SU-DHL-6 (cell line): ENCODE results near the gene UBR3.

Experiments used
- H2AFZ ChIP-seq: fragments of 200-600 bp; sonication (generic); 2 replicates; pipeline ENCODE4 v1.6.1; 2014; ENCODE audit warnings: low read depth, mild to moderate bottlenecking, moderate library complexity, mixed read lengths, antibody characterized with exemption, low read length; ENCODE audit not compliant: severe bottlenecking
- H3F3A ChIP-seq: fragments of 200-600 bp; shearing (Covaris generic); 2 replicates; pipeline ENCODE4 v1.6.0; 2016; ENCODE audit warnings: antibody characterized with exemption, mild to moderate bottlenecking; ENCODE audit not compliant: insufficient read depth
- H3K27ac ChIP-seq: fragments of 200-600 bp; sonication (generic); 2 replicates; pipeline ENCODE4 v1.5.1; 2016; ENCODE audit warnings: low read depth, mild to moderate bottlenecking, low read length, moderate library complexity, mixed read lengths
- H3K27me3 ChIP-seq: fragments of 200-600 bp; sonication (generic), shearing (Covaris generic); 2 replicates; pipeline ENCODE4 v1.6.0; 2014; ENCODE audit warnings: mild to moderate bottlenecking, low read length
- H3K36me3 ChIP-seq: fragments of 200-600 bp; sonication (generic); 2 replicates; pipeline ENCODE4 v1.6.1; 2014; ENCODE audit warnings: mild to moderate bottlenecking, low read length, mixed read lengths
- H3K4me2 ChIP-seq: fragments of 300-600, 200-600 bp; shearing (Covaris generic), sonication (generic); 2 replicates; pipeline ENCODE4 v1.6.0; 2014; ENCODE audit warnings: low read length, low read depth, mild to moderate bottlenecking; ENCODE audit not compliant: poor library complexity, severe bottlenecking
- H3K4me3 ChIP-seq: fragments of 200-600 bp; sonication (generic); 2 replicates; pipeline ENCODE4 v1.5.1; 2014; ENCODE audit warnings: antibody characterized with exemption, low read length, mild to moderate bottlenecking, mixed read lengths; ENCODE audit not compliant: insufficient read depth, poor library complexity, severe bottlenecking
- H3K79me2 ChIP-seq: fragments of 200-600 bp; sonication (generic); 2 replicates; pipeline ENCODE4 v1.6.1; 2014; ENCODE audit warnings: mild to moderate bottlenecking, low read length, moderate library complexity; ENCODE audit not compliant: insufficient read depth
- H3K9ac ChIP-seq: fragments of 200-600 bp; sonication (generic); 2 replicates; pipeline ENCODE4 v1.7.0; 2014; ENCODE audit warnings: mild to moderate bottlenecking, low read length
- H3K9me2 ChIP-seq: fragments of 200-600 bp; sonication (generic); replicated peaks from 2 replicates; pipeline ENCODE4 v1.6.1; 2014; ENCODE audit warnings: low read length; ENCODE audit not compliant: insufficient read depth
- H3K9me3 ChIP-seq: fragments of 200-600 bp; sonication (generic); 2 replicates; pipeline ENCODE4 v1.6.1; 2014; ENCODE audit warnings: low read length, mixed read lengths; ENCODE audit not compliant: insufficient read depth
- H4K20me1 ChIP-seq: fragments of 200-600 bp; sonication (generic); 2 replicates; pipeline ENCODE4 v1.6.1; 2014; ENCODE audit warnings: low read depth, mild to moderate bottlenecking, antibody characterized with exemption, low read length, moderate library complexity, mixed read lengths
- CTCF ChIP-seq: fragments of 200-600 bp; sonication (generic); IDR thresholded peaks from one replicate; pipeline ENCODE4 v1.5.1; 2017; ENCODE audit warnings: antibody characterized with exemption, mild to moderate bottlenecking, low read length, moderate library complexity; ENCODE audit not compliant: insufficient read depth, poor library complexity, severe bottlenecking
- EZH2phosphoT487 ChIP-seq: fragments of 200-600 bp; sonication (generic), shearing (Covaris generic); conservative IDR thresholded peaks from 2 replicates; pipeline ENCODE4 v1.6.1; 2018; ENCODE audit warnings: mild to moderate bottlenecking, antibody characterized with exemption, low read length, moderate library complexity, mixed read lengths

The UBR3 gene

GRCh38 chr2:169980643-169981042 is 153.4 kb downstream of the UBR3 start:
- Histone ChIP-seq H4K20me1 (no peaks in the 10 kb centered on the region), H3K4me3 (no peak overlapping the region), H3K4me2 (no peak overlapping the region), H3F3A (no peaks in the 10 kb centered on the region), H3K9me2 (no peaks in the 10 kb centered on the region), H3K36me3 (peaks cover 5% of the 10 kb centered on the region; the same call in 1 of the 2 replicates), H2AFZ (no peak overlapping the region), H3K27me3 (no peaks in the 10 kb centered on the region), H3K9ac (no peak overlapping the region), H3K9me3 (peaks cover 8% of the 10 kb centered on the region; the same call in 1 of the 2 replicates), H3K27ac (no peak overlapping the region), H3K79me2 (no peaks in the 10 kb centered on the region)
- TF ChIP-seq EZH2phosphoT487: no peak
- no peak for TF ChIP-seq CTCF

- Histone ChIP-seq H4K20me1 (no peaks in the 10 kb centered on the region), H3K79me2 (no peaks in the 10 kb centered on the region), H2AFZ (no peak overlapping the region), H3K4me3 (no peak overlapping the region), H3K4me2 (no peak overlapping the region), H3K36me3 (no peaks in the 10 kb centered on the region; the same call in 1 of the 2 replicates), H3K9me3 (no peaks in the 10 kb centered on the region), H3K27me3 (no peaks in the 10 kb centered on the region), H3F3A (no peaks in the 10 kb centered on the region), H3K9ac (no peak overlapping the region), H3K9me2 (no peaks in the 10 kb centered on the region), H3K27ac (no peak overlapping the region)
- no peak for TF ChIP-seq EZH2phosphoT487
These were observed 155.7 kb downstream of the UBR3 start for GRCh38 chr2:169982929-169983328.

- Histone ChIP-seq H3K36me3 (no peaks in the 10 kb centered on the region; the same call in 1 of the 2 replicates), H3K79me2 (no peaks in the 10 kb centered on the region), H3K27me3 (no peaks in the 10 kb centered on the region), H3K4me3 (no peak overlapping the region), H3K4me2 (no peak overlapping the region), H3K27ac (no peak overlapping the region), H3K9me2 (no peaks in the 10 kb centered on the region), H2AFZ (no peak overlapping the region), H3F3A (no peaks in the 10 kb centered on the region), H4K20me1 (no peaks in the 10 kb centered on the region), H3K9ac (no peak overlapping the region), H3K9me3 (no peaks in the 10 kb centered on the region)
- TF ChIP-seq CTCF (no peak), EZH2phosphoT487 (no peak)
These were observed 156.3 kb downstream of the UBR3 start for GRCh38 chr2:169983506-169983905.

GRCh38 chr2:169984145-169984544 is 156.9 kb downstream of the UBR3 start:
- no peak overlapping the region for H2AFZ ChIP-seq
- H3K36me3 ChIP-seq: peaks cover 3% of the 10 kb centered on the region; the same call in 1 of the 2 replicates
- TF ChIP-seq CTCF (no peak), EZH2phosphoT487 (no peak)
- no peaks in the 10 kb centered on the region for H3K9me3 ChIP-seq
- no peak overlapping the region for H3K4me2 ChIP-seq
- H3K9ac ChIP-seq: no peak overlapping the region
- no peaks in the 10 kb centered on the region for H3F3A ChIP-seq
- H4K20me1 ChIP-seq: no peaks in the 10 kb centered on the region
- H3K79me2 ChIP-seq: no peaks in the 10 kb centered on the region
- no peak overlapping the region for H3K27ac ChIP-seq
- H3K27me3 ChIP-seq: no peaks in the 10 kb centered on the region
- H3K4me3 ChIP-seq: no peak overlapping the region
- no peaks in the 10 kb centered on the region for H3K9me2 ChIP-seq
